HCT116 (cell line): ENCODE measurements around the gene EHD4.

Source experiments
- CEBPB ChIP-seq: IDR thresholded peaks from 2 replicates; pipeline ENCODE4 v1.6.1; 2012; ENCODE audit warnings: low read depth
- CTCF ChIP-seq, 3 experiments: fragments of 200-600 bp in 1 of 3; sonication (generic) in 1 of 3; IDR thresholded peaks in 2 of 3; conservative IDR thresholded peaks in 1 of 3; 2 replicates each; pipeline ENCODE4 v1.5.1; 2012 to 2017; ENCODE audit warnings: low read depth in 2 of 3, low read length in 2 of 3, antibody characterized with exemption in 1 of 3, borderline replicate concordance in 1 of 3, control low read depth in 1 of 3, mild to moderate bottlenecking in 1 of 3, mixed read lengths in 1 of 3, mixed run types in 1 of 3, moderate library complexity in 1 of 3; ENCODE audit not compliant: insufficient read depth in 1 of 3
- EZH2 ChIP-seq: fragments of 200-600 bp; sonication (generic); IDR thresholded peaks from 2 replicates; pipeline ENCODE4 v1.6.1; 2017; ENCODE audit warnings: antibody characterized with exemption, mixed run types
- POLR2A ChIP-seq: IDR thresholded peaks from 2 replicates; pipeline ENCODE4 v1.7.0; 2011; ENCODE audit warnings: borderline replicate concordance; ENCODE audit not compliant: insufficient read depth, insufficient read length; ENCODE audit errors: extremely low read depth
- RAD21 ChIP-seq: IDR thresholded peaks from 2 replicates; pipeline ENCODE4 v1.6.1; 2012; ENCODE audit warnings: low read depth, mild to moderate bottlenecking
- REST ChIP-seq: IDR thresholded peaks from 2 replicates; pipeline ENCODE4 v1.6.1; 2012; ENCODE audit warnings: low read depth
- SIN3A ChIP-seq: IDR thresholded peaks from 2 replicates; pipeline ENCODE4 v1.6.1; 2012; ENCODE audit warnings: low read depth
- ZBTB33 ChIP-seq: IDR thresholded peaks from 2 replicates; pipeline ENCODE4 v1.6.1; 2011; ENCODE audit warnings: mild to moderate bottlenecking, low read length, moderate library complexity; ENCODE audit not compliant: insufficient replicate concordance; ENCODE audit errors: extremely low read depth
- ZFX ChIP-seq: fragments of 450-650 bp; IDR thresholded peaks from 2 replicates; pipeline ENCODE4 v1.6.1; 2017

- no peak for TF ChIP-seq CTCF (IDR thresholded peaks at IDR 0.05 in 2 of 3, conservative IDR thresholded peaks at IDR 0.05 in 1 of 3; ENCODE audit: borderline replicate concordance in 1 of 3, insufficient read depth in 1 of 3, low read depth in 2 of 3, low read length in 2 of 3)
- TF ChIP-seq SIN3A: no peak
- TF ChIP-seq CEBPB: no peak
- TF ChIP-seq REST: no peak
- TF ChIP-seq POLR2A: no peak
- no peak for TF ChIP-seq ZFX
- no peak for TF ChIP-seq EZH2
- TF ChIP-seq RAD21: no peak
- TF ChIP-seq ZBTB33: no peak
These were observed 115.0 kb downstream of the EHD4 start for GRCh38 chr15:41857316-41857715.
